ENCODE data around the gene CNTN5.
"Not testable (repeated sequence)": the region's sequence is repeated elsewhere in the genome, so short reads cannot be mapped to it uniquely, and the experiment has no call there.

CNTN5 gene

DNA sequence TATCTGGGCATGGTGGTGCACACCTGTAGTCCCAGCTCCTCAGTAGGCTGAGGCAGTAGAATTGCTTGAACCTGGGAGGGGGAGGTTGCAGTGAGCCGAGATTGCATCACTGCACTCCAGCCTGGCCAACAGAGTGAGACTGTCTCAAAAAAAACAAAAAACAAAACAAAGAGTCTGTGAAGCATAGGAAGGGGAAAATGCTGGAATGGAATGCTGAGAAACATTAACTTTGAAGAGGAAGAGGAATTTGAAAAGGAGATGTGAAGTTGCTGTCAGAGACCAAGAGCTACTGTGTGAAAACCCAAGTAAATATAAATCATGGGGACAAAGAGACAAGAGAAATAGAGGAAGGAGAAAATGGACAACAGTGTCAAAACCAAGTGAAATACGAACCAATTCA, 1211.3 kb downstream of the CNTN5 start:
- TF ChIP-seq, protein P1, sequence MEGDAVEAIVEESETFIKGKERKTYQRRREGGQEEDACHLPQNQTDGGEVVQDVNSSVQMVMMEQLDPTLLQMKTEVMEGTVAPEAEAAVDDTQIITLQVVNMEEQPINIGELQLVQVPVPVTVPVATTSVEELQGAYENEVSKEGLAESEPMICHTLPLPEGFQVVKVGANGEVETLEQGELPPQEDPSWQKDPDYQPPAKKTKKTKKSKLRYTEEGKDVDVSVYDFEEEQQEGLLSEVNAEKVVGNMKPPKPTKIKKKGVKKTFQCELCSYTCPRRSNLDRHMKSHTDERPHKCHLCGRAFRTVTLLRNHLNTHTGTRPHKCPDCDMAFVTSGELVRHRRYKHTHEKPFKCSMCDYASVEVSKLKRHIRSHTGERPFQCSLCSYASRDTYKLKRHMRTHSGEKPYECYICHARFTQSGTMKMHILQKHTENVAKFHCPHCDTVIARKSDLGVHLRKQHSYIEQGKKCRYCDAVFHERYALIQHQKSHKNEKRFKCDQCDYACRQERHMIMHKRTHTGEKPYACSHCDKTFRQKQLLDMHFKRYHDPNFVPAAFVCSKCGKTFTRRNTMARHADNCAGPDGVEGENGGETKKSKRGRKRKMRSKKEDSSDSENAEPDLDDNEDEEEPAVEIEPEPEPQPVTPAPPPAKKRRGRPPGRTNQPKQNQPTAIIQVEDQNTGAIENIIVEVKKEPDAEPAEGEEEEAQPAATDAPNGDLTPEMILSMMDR (IDR thresholded peaks at IDR 0.05) = no peak
- H3K27ac ChIP-seq = no peak overlapping the region
- no peak for DNase-seq (ENCODE audit: low spot score)
- H3K4me3 ChIP-seq = no peak overlapping the region

DNA sequence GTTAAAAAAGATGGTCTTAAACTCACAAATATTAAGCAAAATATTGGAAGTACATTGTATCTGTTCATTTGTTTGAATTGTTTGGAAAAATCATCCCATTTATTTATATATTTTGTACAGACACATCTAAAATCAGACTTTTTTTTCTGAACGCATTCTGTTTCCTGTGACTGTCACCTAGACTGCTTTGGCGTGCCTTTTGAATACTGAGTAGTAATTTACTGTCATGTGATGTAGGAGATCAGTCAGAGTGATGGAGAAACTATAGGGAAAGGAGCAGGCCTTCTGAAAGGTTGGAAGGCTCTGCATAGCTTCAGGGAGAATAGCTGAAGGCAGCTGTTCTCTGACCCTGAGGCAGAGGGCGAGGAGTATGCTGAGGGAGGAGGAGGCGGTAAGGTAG, 1214.3 kb downstream of the CNTN5 start:
- TF ChIP-seq, protein P1 (IDR thresholded peaks at IDR 0.05) = no peak
- no peak for DNase-seq (ENCODE audit: low spot score)
- Histone ChIP-seq H3K4me3 (no peak overlapping the region), H3K27ac (no peak overlapping the region)

DNA sequence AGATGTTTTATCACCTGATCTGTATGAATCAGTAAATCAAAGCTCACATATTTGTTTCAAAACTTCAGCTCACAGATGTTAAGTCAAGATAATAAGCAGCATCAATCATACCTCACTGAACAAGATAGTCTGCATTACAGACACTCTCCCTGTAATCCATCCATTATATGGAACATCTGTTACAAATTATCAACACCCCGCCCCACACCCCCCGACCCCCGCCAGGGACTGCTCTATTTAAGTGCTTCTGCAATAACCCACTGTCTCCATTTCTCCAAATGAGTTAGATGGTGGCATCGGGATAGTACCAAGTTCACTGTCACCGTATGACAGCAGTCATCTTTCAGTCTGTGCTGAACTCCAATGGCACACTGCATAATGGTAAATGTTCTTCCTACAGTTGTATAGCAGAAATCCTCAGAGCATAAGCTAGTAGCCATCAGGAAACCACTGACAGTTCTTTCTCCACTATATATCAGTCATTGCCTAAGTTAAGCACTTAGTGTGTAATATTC, 1219.3 kb downstream of the CNTN5 start:
- no peak for DNase-seq (ENCODE audit: low spot score)
- no peak overlapping the region for H3K4me3 ChIP-seq
- TF ChIP-seq, protein P1 (IDR thresholded peaks at IDR 0.05) = no peak

DNA sequence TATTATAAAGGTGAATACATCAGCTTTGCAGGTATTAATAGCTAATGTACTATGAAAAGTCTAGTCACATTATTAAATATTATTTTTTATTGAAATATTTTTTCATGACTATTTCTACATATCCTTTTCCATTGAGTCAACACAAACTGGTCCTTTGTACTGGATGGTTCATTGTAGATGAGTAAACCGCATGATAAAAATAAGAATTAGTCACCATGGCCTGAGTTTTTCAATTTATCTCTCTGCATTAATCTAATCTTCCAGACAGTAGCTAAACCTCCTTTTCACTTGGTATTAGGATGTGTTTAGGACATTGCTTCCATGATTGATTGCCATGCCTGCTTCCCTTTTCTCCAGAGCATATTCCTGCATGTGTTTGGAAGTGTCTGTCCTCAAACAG, 1227.0 kb downstream of the CNTN5 start:
- DNase-seq (ENCODE audit: low spot score) = no peak
- TF ChIP-seq, protein P1 (IDR thresholded peaks at IDR 0.05) = no peak
- H3K4me3 ChIP-seq = no peak overlapping the region
- no peak overlapping the region for H3K27ac ChIP-seq

More for the DNA sequence above, 1219.3 kb downstream of the CNTN5 start:
- H3K27ac ChIP-seq = no peak overlapping the region

DNA sequence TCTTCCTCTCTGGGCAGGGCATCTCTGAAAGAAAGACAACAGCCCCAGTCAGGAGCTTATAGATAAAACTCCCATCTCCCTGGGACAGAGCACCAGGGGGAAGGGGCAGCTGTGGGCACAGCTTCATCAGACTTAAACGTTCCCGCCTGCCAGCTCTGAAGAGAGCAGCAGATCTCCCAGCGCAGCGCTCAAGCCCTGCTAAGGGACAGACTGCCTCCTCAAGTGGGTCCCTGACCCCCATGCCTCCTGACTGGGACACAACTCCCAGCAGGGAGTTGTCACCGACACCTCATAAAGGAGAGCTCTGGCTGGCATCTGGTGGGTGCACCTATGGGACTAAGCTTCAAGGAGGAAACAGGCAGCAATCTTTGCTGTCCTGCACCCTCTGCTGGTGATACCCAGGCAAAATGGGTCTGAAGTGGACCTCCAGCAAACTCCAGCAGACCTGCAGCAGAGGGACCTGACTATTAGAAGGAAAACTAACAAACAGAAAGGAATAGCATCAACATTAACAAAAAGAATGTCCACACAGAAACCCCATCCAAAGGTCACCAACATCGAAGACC, 1236.6 kb downstream of the CNTN5 start:
- not testable (repeated sequence) for DNase-seq (ENCODE audit: low spot score); H3K4me3 ChIP-seq; H3K27ac ChIP-seq

DNA sequence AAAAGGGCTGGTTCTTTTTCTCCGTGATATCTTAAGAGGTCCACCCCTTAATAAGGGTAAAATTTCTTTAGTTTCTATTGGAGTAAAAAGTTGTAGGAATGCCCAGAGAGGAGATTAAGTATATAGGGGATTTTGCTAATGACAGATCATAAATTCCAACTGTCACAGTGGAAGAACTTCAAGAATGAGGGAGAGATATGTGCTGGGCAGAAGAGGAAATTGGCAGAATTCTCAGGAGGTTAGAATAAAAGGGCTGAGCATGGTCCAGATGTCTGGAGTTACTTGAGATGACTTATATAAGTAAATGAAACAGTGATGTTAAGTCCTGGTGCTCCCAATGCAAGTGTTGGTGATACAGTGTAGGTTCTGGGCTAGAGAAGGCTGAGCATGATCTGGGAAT, 1248.8 kb downstream of the CNTN5 start:
- DNase-seq (ENCODE audit: low spot score) = no peak
- no peak overlapping the region for H3K4me3 ChIP-seq
- no peak overlapping the region for H3K27ac ChIP-seq
- TF ChIP-seq, protein P1 (IDR thresholded peaks at IDR 0.05) = no peak

DNA sequence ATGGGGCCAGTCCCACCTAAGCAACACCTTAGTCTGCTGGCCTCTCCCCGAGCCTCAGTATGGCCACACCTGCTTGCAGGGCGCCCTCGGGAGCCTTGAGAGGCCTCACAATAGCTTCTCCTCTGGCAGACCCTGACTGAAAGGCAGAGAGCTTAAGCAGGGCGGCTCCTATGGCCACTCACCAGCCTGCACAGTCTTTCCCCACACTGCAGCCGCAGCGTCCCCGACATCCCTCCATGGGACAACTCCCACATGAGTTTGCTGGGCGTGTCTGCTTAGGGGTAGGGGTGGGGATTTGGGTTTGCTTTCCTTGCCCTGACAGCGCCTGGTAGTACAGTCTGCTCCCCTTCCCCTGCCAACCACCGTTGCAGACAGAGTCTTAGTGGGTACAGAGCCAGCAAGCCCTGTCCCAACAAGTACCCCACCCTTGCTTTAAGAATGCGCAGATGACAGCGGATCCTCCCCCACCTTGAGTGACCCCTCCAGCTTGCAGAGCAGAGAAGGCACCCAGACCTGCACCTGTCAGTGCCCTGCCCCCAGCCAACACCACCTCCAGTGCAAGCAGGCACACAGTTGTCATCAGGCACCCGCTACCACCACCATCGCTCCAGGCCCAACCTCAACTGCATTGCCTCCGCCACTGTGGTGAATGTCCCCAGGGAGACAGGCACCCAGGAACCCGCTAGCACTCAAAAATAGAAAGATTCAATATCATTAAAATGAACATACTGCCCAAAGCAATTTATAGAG, 1252.5 kb downstream of the CNTN5 start:
- TF ChIP-seq, protein P1 (IDR thresholded peaks at IDR 0.05) = no peak
- Histone ChIP-seq H3K27ac (no peak overlapping the region), H3K4me3 (no peak overlapping the region)
- no peak for DNase-seq (ENCODE audit: low spot score)

DNA sequence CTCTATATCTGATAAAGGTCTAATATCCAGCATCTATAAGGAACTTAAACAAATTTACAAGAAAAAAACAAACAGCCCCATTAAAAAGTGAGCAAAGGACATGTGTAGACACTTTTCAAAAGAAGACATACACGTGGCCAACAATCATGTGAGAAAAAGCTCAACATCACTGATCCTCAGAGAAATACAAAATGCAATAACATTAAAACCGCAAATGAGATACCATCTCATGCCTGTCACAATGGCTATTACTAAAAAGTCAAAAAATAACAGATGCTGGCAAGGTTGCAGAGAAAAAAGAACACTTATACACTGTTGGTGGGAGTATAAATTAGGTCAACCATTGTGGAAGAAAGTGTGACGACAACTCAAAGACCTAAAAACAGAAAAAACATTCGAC, 1253.7 kb downstream of the CNTN5 start:
- not testable (repeated sequence) for H3K4me3 ChIP-seq; DNase-seq (ENCODE audit: low spot score); H3K27ac ChIP-seq

Data from coronary artery (tissue), 2 donors.